HG02588 (cell line): ENCODE data around the gene SRRD.
"Not testable (repeated sequence)": the region's sequence is repeated elsewhere in the genome, so short reads cannot be mapped to it uniquely, and the experiment has no call there.

Experiments
- ATAC-seq: cut with Tn5 transposase; IDR thresholded peaks from one replicate; pipeline ENCODE4 v1.9.1; 2021; ENCODE audit warnings: mild to moderate bottlenecking, moderate library complexity; ENCODE audit not compliant: unreplicated experiment

The SRRD gene

DNA sequence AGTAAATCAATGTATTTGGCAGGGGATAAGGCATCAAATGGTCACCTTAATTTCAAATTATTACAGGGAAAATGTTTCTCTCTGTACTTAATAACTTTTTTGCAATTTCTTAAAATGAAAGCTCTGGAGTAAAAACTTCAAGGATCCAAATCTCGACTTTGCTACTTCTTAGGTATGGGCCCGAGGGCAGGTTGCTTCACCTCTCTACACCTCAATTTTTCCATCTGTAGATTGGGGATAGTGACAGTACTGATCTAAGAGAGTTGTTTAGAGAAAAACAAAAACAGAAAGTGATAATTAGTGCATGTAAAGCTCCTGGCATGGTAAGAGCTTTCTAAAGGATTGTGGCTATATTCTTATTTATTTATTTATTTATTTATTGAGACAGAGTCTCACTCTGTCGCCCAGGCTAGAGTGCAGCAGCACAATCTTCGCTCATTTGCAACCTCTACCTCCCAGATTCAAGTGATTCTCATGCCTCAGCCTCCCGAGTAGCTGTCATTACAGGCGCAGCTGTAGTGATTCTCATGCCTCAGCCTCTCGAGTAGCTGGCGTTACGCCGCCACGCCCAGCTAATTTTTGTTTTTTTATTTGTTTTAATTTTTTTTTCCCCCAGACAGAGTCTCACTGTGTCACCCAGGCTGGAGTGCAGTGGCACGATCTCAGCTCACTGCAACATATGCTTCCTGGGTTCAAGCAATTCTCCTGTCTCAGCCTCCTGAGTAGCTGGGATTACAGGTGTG lies 30.9 kb downstream of the SRRD start:
- ATAC-seq, result no peak

- ATAC-seq, result no peak
These were observed 32.3 kb downstream of the SRRD start for GRCh38 chr22:26515931-26516330.

GRCh38 chr22:26516503-26516902 lies 32.8 kb downstream of the SRRD start:
- ATAC-seq, result no peak

DNA sequence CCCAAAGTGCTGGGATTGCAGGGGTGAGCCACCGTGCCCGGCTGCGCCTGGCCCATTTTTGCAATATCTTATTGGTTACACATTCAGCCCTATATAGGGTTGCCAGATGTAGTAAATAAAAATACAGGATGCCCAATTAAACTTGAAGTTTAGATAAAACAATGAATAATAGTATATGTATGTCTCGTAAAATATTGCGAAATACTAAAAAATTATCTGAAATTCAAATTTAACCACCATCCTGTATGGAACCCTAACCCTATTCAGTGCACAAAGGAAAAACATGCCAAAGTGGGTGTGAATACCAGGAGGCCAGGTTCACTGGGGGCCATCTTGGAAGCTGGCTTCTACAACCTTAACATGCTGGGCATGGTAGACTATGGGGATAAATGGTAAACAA lies 33.8 kb downstream of the SRRD start:
- no peak for ATAC-seq

DNA sequence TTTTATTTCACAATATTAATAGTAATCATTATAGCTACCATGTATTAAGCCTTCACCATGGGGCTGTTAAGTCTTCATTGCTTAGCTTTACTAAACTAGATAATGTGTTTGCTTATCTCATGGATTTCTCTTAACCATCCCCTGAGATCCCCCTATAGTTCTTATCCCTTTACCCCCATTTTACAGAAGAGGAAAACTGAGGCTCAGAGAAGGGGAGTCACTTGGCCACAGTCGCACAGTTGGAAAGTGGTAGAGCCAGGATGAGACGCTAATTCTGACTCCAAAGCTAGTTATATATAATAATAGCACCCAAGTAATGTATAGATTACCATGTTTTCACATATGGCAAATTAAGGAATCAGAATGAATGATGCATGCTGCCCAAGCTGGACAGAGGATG lies 38.3 kb downstream of the SRRD start:
- no peak for ATAC-seq

DNA sequence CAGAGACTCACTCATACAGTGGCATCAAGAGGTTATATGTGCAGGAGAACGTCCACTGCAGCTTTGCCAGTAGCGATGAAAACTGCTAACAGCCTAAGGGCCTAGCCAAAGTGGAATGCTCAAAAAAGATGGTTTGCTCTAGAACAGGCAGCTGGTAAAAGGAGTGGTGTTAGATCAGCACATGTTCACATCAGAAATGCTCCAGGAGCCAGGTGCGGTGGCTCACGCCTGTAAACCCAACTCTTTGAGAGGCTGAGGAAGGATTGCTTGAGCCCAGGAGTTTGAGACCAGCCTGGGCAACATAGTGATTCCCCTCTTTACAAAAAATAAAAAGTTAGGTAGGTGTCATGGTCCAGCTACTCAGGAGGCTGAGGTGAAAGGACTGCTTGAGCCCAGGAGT lies 38.9 kb downstream of the SRRD start:
- no peak for ATAC-seq

DNA sequence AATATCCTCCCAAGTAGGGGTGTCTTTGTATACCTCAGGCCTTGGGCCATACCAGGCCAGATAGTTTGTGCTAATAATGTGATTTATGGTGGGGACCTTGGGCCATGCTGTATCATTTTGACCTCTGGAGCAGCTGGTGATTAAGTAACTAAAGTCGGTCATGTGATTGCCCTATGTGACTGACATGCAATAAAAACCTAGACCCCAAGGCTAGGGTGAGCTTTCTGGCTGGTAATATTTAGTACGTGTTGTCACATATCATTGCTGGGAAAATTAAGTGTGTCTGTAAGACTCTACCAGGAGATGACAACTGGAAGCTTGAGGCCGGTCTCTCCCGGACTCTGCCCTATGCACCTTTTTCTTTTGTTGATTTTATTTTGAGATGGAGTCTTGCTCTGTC lies 41.2 kb downstream of the SRRD start:
- ATAC-seq, result no peak

DNA sequence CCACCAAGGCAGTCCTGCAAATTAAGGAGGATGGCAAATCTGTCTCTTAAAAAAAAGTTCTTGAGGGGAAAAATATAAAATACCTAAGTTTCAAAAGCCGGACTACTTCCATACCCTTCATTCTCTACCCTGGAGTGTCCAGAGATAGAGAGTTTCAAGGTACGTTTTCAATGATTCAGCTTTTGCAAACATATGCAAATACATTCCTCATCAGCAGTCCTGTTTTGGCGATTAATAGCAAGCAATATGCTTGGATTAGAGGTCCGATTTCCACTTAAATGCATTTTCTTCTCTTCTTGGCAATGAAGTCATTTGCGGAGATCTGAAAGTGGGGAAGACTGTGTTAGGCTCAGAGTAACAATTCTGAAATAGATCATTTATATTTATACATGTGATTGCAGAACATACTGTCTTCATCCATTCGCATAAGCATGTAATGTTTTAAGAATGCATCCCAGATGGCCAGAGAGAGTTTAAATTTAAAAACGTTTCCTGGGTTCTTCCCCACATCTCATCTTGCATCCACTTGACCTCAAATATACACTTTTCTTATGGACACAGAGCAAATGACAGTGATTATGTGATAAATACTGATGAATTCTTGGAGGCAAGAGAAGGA lies 42.4 kb downstream of the SRRD start:
- no peak for ATAC-seq

- no peak for ATAC-seq
These were observed 43.5 kb downstream of the SRRD start for GRCh38 chr22:26527167-26527566.

GRCh38 chr22:26527574-26528465 lies 44.1 kb downstream of the SRRD start:
- ATAC-seq, result no peak

- not testable (repeated sequence) for ATAC-seq
These were observed 44.8 kb downstream of the SRRD start for GRCh38 chr22:26528518-26528917.

DNA sequence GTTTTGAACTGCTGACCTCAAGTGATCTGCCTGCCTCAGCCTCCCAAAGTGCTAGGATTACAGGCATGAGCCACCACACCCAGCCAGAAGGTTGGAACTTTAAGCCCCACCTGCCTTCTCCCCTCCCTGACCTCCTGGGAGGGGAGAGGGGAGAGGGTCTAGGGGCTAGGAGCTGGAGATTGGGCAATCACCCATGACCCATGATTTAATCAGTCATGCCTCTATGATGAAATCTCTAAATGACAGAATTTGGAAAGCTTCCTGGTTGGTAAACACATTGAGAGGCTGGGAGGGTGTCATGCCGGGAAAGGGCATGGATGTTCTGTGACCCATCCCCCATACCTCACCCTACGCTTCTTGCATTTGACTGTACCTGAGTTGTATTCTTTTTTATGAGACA lies 45.7 kb downstream of the SRRD start:
- no peak for ATAC-seq

DNA sequence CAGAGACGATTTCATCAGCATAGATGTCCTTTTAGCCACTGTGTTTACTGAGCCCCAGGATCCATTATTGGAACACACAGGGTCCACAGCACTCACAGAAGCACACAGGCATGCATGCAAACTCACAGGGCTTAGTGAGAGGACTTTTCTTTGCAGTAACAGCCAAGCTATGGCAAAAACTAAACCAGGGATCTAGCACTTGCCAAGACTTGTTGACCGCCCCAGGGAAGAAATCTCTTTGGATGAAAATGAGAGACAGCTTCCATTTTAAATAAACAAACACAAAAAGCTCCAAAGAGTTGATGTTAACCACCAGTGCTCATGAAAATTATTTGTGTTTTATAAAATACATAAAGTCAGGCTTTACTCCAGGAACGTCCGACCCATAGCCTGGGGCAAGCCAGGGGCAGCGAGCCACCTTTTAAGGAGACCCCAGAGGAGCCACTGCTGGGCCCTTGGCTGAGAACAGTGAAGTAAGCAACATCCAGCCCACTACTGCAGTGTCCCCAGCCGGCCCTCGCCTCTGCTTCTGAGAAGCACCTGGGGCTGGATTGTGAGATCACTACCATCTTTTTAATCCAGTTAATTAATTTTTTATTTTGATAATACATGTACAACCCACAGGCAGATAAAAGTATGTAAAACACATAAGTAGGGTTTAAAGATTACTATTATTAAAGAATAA lies 50.6 kb downstream of the SRRD start:
- no peak for ATAC-seq

DNA sequence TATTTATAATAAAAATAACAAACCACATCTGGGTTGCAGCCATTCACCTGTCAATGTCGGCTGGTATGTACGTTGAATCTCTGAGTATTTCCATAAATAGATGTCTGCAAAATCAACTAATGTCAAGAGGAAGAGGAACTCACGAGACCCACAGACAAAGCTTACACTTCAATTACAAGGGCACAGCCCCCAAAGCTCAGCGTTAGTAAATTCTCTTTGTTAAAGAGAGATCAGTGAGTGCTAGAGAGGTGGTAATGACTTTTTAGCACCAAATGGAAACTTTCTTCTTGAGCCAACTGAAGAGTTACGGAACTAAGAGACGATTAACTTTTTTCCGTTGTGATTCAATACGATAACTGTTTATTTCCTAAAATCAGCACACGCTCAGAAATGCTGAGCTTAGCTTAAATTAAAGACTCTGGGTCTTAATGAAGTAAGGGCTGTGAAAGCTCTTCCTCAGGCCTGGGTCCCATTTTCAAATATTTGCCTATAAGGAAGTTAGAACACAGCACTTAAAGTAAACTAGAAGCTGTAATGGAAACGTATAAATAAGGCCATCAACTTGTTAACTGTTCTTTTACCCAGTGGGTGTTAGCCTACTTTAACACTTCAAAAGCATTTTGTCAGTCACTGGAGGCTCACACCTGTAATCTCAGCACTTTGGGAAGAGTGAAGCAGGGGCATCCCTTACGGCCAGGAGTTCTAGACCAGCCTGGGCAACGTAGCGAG lies 51.4 kb downstream of the SRRD start:
- ATAC-seq, result no peak

DNA sequence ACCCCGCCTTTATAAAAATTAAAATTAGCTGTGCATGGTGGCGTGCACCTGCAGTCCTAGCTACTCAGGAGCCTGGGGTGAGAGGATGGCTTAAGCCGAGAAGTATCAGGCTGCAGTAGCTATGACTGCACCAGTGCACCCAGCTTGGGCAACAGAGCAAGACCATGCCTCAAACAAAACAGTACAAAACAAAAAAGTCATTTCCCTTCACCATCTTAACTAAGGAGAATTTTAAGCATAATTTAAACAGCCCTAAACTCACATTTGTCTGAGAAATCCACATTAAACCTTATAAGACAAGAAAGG lies 51.9 kb downstream of the SRRD start:
- ATAC-seq, result no peak

- ATAC-seq, result no peak
These were observed 52.5 kb downstream of the SRRD start for GRCh38 chr22:26536056-26536761.

DNA sequence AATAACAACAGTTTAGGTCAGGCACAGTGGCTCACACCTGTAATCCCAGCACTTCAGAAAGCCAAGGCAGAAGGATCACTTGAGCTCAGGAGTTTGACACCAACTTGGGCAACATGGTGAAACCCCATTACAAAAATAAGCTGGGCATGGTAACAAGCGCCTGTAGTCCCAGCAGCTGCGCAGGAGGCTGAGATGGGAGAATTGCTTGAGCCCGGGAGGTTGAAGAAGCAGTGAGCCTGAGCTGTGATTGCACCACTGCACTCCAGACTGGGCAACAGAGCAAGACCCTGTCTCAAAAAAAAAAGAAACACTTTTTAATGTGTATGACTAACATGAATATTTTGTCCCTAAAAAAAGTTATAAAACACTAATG lies 53.1 kb downstream of the SRRD start:
- ATAC-seq, result no peak

DNA sequence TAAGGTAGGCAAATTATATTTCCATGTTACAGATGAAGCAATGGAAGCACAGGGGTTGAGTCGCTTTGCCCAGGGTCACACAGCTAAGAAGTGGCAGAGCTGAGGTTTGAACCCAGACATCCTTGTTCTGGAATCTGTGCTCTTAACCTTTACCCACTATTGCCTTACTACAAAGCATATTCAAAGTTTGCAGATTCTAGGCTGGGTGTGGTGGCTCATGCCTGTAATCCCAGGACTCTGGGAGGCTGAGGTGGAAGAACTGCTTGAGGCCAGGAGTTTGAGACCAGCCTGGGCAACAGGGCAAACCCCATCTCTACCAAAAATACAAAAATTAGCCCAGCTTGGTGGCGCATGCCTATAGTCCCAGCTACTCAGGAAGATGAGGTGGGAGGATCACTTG lies 56.4 kb downstream of the SRRD start:
- no peak for ATAC-seq

- no peak for ATAC-seq
These were observed 57.6 kb downstream of the SRRD start for GRCh38 chr22:26541167-26541819.

DNA sequence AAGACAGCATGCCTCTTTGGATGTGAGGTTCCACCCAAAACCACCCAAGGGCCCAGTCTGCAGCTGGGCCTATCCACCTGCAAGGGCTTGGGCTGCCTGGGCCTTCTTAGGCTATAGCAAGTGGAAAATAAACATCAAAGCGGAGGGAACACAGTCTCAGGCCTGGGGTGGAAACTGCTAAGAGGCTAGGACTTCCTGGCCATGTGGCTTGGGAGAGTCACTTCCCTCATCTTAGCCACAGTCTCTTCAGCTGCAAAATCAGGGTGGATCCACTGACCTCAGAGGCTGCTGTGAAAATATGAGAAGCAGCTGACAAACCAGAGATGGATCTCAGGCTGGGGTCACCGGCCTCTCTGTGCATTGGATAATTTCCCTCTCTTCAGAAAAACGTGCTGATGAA lies 59.2 kb downstream of the SRRD start:
- ATAC-seq, result no peak
